Measurements from ENCODE around the gene TMEM175. TPM values are rescaled to one million over a fixed set of nuclear protein-coding genes. Genes with fewer than 3 reads are reported as not detected.

TMEM175 gene
- polyA plus RNA-seq, 1 donor (not counting 4 experiments of a cell fraction or from before 2014, with no cell fraction given): 23.2 TPM

GRCh38 chr4:914531-914930, 17.7 kb upstream of the TMEM175 start:
- TF ChIP-seq CTCF (optimal IDR thresholded peaks at IDR 0.05 in 1 of 3, IDR thresholded peaks at IDR 0.05 in 1 of 3, conservative IDR thresholded peaks at IDR 0.05 in 1 of 3; ENCODE audit: extremely low read depth in 1 of 3, insufficient read depth in 2 of 3, low read length in 3 of 3): no peak
- TF ChIP-seq EZH2 (IDR thresholded peaks at IDR 0.05; ENCODE audit: low read length): no peak

GRCh38 chr4:915041-915474, 17.2 kb upstream of the TMEM175 start:
- no peak for TF ChIP-seq CTCF (optimal IDR thresholded peaks at IDR 0.05 in 1 of 3, IDR thresholded peaks at IDR 0.05 in 1 of 3, conservative IDR thresholded peaks at IDR 0.05 in 1 of 3; ENCODE audit: extremely low read depth in 1 of 3, insufficient read depth in 2 of 3, low read length in 3 of 3)
- TF ChIP-seq EZH2 (IDR thresholded peaks at IDR 0.05; ENCODE audit: low read length): no peak
- Histone ChIP-seq H3K9me3 (ENCODE audit: control insufficient read depth, low read depth, low read length) (no peaks in the 10 kb centered on the region), H3K79me2 (ENCODE audit: control insufficient read depth, insufficient read depth, low read length) (peaks cover 72% of the 10 kb centered on the region), H3K27me3 (ENCODE audit: control insufficient read depth, extremely low read depth, insufficient read depth, low read length) (no peaks in the 10 kb centered on the region), H2AFZ (ENCODE audit: control insufficient read depth, low read length) (no peak overlapping the region), H3K9me1 (ENCODE audit: control insufficient read depth, extremely low read depth, insufficient read depth, low read length) (no peaks in the 10 kb centered on the region), H3K4me1 (ENCODE audit: control insufficient read depth, extremely low read depth, insufficient read depth, low read length) (no peaks in the 10 kb centered on the region), H3K4me2 (ENCODE audit: control insufficient read depth, extremely low read depth, insufficient read depth, low read depth, low read length) (no peak overlapping the region), H3K27ac (ENCODE audit: control insufficient read depth, insufficient read depth, low read length) (no peak overlapping the region), H4K20me1 (ENCODE audit: control insufficient read depth, extremely low read depth, insufficient read depth, low read length) (peaks cover 8% of the 10 kb centered on the region), H3K4me3 (ENCODE audit: control insufficient read depth in 2 of 3, extremely low read depth in 1 of 3, insufficient read depth in 2 of 3, low read depth in 1 of 3, low read length in 3 of 3) (no peak overlapping the region), H3K36me3 (ENCODE audit: control insufficient read depth in 2 of 2, extremely low read depth in 1 of 2, insufficient read depth in 2 of 2, low read length in 2 of 2) (peaks cover 0 to 15% of the 10 kb centered on the region in 2 experiments), H3K9ac (ENCODE audit: control insufficient read depth, extremely low read depth, insufficient read depth, low read length) (no peak overlapping the region)
- no peak for DNase-seq (ENCODE audit: low read depth, low spot score)
- dilution Hi-C loops (cut with MboI; ENCODE audit: extremely low pct_ligation_motif_present, low sequenced_read_pairs): no loop called here
- no peak for FAIRE-seq

More at GRCh38 chr4:914531-914930, 17.7 kb upstream of the TMEM175 start:
- H3K4me3 ChIP-seq (ENCODE audit: control insufficient read depth in 2 of 3, extremely low read depth in 1 of 3, insufficient read depth in 2 of 3, low read depth in 1 of 3, low read length in 3 of 3): no peak overlapping the region
- H3K79me2 ChIP-seq (ENCODE audit: control insufficient read depth, insufficient read depth, low read length): peaks cover 68% of the 10 kb centered on the region
- H3K27me3 ChIP-seq (ENCODE audit: control insufficient read depth, extremely low read depth, insufficient read depth, low read length): no peaks in the 10 kb centered on the region
- no peaks in the 10 kb centered on the region for H3K9me1 ChIP-seq (ENCODE audit: control insufficient read depth, extremely low read depth, insufficient read depth, low read length)
- H3K4me1 ChIP-seq (ENCODE audit: control insufficient read depth, extremely low read depth, insufficient read depth, low read length): no peaks in the 10 kb centered on the region
- H3K9me3 ChIP-seq (ENCODE audit: control insufficient read depth, low read depth, low read length): no peaks in the 10 kb centered on the region
- H4K20me1 ChIP-seq (ENCODE audit: control insufficient read depth, extremely low read depth, insufficient read depth, low read length): peaks cover 8% of the 10 kb centered on the region
- DNase-seq (ENCODE audit: low read depth, low spot score) (no peak), FAIRE-seq (no peak)
- peaks cover 0 to 17% of the 10 kb centered on the region in 2 experiments for H3K36me3 ChIP-seq (ENCODE audit: control insufficient read depth in 2 of 2, extremely low read depth in 1 of 2, insufficient read depth in 2 of 2, low read length in 2 of 2)
- dilution Hi-C loops (cut with MboI; ENCODE audit: extremely low pct_ligation_motif_present, low sequenced_read_pairs): no loop called here
- H3K27ac ChIP-seq (ENCODE audit: control insufficient read depth, insufficient read depth, low read length): no peak overlapping the region
- no peak overlapping the region for H3K4me2 ChIP-seq (ENCODE audit: control insufficient read depth, extremely low read depth, insufficient read depth, low read depth, low read length)
- no peak overlapping the region for H2AFZ ChIP-seq (ENCODE audit: control insufficient read depth, low read length)
- no peak overlapping the region for H3K9ac ChIP-seq (ENCODE audit: control insufficient read depth, extremely low read depth, insufficient read depth, low read length)
